Measurements from ENCODE around the gene RASSF8.

- TF ChIP-seq GATA3 (IDR thresholded peaks at IDR 0.05; ENCODE audit: low read depth, low read length): no peak
- TF ChIP-seq GATA2 (IDR thresholded peaks at IDR 0.05; ENCODE audit: low read depth, low read length): no peak
Observed at GRCh38 chr12:25988505-25988904, 30.0 kb downstream of the RASSF8 start.
